A549 (cell line): ENCODE results near the gene ETV3.

Source experiments
- TF ChIP-seq, protein P1 (sequence below): fragments of >200 bp; sonication (Bioruptor Twin); formaldehyde crosslinking; IDR thresholded peaks from 3 replicates; pipeline ENCODE4 v1.5.1; 2016
- TF ChIP-seq, protein P2 (sequence below): fragments of 200-600 bp; sonication (generic); IDR thresholded peaks from 2 replicates; pipeline ENCODE4 v1.6.1; 2016; ENCODE audit warnings: antibody characterized with exemption, mild to moderate bottlenecking, moderate library complexity

DNA sequence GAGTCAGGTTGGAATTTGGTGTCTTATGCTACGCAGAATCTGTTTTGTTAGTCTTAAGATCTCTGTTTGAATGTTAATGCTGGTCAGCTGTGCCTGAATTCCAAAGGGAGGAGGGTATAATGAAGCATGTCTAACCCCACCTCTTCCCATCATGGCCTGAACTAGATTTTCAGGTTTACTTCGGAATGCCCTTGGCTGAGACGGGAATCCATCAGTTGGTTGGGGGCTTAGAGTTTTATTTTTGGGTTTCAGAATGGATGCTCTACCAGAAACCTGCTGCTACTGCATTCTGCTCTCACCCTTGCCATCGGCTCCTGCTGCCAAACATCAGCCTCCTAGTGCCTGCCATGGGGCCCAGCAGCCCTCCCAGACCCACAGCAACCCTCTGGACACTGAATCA, 24.1 kb upstream of the ETV3 start:
- TF ChIP-seq, protein P1, sequence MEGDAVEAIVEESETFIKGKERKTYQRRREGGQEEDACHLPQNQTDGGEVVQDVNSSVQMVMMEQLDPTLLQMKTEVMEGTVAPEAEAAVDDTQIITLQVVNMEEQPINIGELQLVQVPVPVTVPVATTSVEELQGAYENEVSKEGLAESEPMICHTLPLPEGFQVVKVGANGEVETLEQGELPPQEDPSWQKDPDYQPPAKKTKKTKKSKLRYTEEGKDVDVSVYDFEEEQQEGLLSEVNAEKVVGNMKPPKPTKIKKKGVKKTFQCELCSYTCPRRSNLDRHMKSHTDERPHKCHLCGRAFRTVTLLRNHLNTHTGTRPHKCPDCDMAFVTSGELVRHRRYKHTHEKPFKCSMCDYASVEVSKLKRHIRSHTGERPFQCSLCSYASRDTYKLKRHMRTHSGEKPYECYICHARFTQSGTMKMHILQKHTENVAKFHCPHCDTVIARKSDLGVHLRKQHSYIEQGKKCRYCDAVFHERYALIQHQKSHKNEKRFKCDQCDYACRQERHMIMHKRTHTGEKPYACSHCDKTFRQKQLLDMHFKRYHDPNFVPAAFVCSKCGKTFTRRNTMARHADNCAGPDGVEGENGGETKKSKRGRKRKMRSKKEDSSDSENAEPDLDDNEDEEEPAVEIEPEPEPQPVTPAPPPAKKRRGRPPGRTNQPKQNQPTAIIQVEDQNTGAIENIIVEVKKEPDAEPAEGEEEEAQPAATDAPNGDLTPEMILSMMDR: no peak
- TF ChIP-seq, protein P2, sequence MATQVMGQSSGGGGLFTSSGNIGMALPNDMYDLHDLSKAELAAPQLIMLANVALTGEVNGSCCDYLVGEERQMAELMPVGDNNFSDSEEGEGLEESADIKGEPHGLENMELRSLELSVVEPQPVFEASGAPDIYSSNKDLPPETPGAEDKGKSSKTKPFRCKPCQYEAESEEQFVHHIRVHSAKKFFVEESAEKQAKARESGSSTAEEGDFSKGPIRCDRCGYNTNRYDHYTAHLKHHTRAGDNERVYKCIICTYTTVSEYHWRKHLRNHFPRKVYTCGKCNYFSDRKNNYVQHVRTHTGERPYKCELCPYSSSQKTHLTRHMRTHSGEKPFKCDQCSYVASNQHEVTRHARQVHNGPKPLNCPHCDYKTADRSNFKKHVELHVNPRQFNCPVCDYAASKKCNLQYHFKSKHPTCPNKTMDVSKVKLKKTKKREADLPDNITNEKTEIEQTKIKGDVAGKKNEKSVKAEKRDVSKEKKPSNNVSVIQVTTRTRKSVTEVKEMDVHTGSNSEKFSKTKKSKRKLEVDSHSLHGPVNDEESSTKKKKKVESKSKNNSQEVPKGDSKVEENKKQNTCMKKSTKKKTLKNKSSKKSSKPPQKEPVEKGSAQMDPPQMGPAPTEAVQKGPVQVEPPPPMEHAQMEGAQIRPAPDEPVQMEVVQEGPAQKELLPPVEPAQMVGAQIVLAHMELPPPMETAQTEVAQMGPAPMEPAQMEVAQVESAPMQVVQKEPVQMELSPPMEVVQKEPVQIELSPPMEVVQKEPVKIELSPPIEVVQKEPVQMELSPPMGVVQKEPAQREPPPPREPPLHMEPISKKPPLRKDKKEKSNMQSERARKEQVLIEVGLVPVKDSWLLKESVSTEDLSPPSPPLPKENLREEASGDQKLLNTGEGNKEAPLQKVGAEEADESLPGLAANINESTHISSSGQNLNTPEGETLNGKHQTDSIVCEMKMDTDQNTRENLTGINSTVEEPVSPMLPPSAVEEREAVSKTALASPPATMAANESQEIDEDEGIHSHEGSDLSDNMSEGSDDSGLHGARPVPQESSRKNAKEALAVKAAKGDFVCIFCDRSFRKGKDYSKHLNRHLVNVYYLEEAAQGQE: no peak
